HG03066 (cell line): ENCODE data around the gene SLC45A3.
"Not testable (repeated sequence)": the region's sequence is repeated elsewhere in the genome, so short reads cannot be mapped to it uniquely, and the experiment has no call there.

ENCODE experiments used
- ATAC-seq: cut with Tn5 transposase; IDR thresholded peaks from one replicate; pipeline ENCODE4 v1.9.1; 2021; ENCODE audit warnings: low read depth; ENCODE audit not compliant: unreplicated experiment

SLC45A3 gene

GRCh38 chr1:205642679-205643307, 37.5 kb downstream of the SLC45A3 start:
- ATAC-seq = no peak

- ATAC-seq = no peak
These were observed 40.7 kb downstream of the SLC45A3 start for GRCh38 chr1:205639567-205639966.

- ATAC-seq = no peak
These were observed 42.3 kb downstream of the SLC45A3 start for GRCh38 chr1:205637854-205638468.

- no peak for ATAC-seq
These were observed 43.6 kb downstream of the SLC45A3 start for GRCh38 chr1:205636732-205637131.

- ATAC-seq = not testable (repeated sequence)
These were observed 44.2 kb downstream of the SLC45A3 start for GRCh38 chr1:205636138-205636530.

GRCh38 chr1:205633421-205633976, 46.8 kb downstream of the SLC45A3 start:
- no peak for ATAC-seq

- ATAC-seq = no peak
These were observed 47.6 kb downstream of the SLC45A3 start for GRCh38 chr1:205632669-205633169.

- ATAC-seq = peak; percentile 74
These were observed 48.3 kb downstream of the SLC45A3 start, which contains the start of gene ELK4 for GRCh38 chr1:205631768-205632668. ELK4 (minus strand) TSS chr1:205632011; CDS start chr1:205623882, 8,129 bp downstream.

- ATAC-seq = peak; percentile 63
These were observed 49.1 kb downstream of the SLC45A3 start for GRCh38 chr1:205631010-205631767.

GRCh38 chr1:205630651-205631009, 49.7 kb downstream of the SLC45A3 start:
- no peak for ATAC-seq

GRCh38 chr1:205630241-205630640, 50.1 kb downstream of the SLC45A3 start:
- no peak for ATAC-seq

- ATAC-seq = no peak
These were observed 50.6 kb downstream of the SLC45A3 start for GRCh38 chr1:205629751-205630150.

GRCh38 chr1:205627956-205628355, 52.4 kb downstream of the SLC45A3 start:
- ATAC-seq = no peak

GRCh38 chr1:205626216-205626615, 54.1 kb downstream of the SLC45A3 start:
- no peak for ATAC-seq

GRCh38 chr1:205623646-205624045, 56.7 kb downstream of the SLC45A3 start:
- no peak for ATAC-seq

- ATAC-seq = no peak
These were observed 60.0 kb downstream of the SLC45A3 start for GRCh38 chr1:205620269-205620668.

GRCh38 chr1:205619376-205619775, 60.9 kb downstream of the SLC45A3 start:
- no peak for ATAC-seq

GRCh38 chr1:205616563-205617293, 63.6 kb downstream of the SLC45A3 start:
- ATAC-seq = no peak

GRCh38 chr1:205615789-205616188, 64.5 kb downstream of the SLC45A3 start:
- ATAC-seq = no peak
